Duodenal mucosa (tissue), 2 donors: ENCODE data around the gene UAP1L1.
A peak's percentile ranks its signal among the peaks of the same experiment; 100 is the strongest.
"Not testable (repeated sequence)": the region's sequence is repeated elsewhere in the genome, so short reads cannot be mapped to it uniquely, and the experiment has no call there.

ENCODE experiments used
- H3K27ac ChIP-seq: one replicate; pipeline ENCODE4 v1.7.0; 2013; ENCODE audit warnings: low read depth, low read length
- H3K27me3 ChIP-seq, 2 donors: one replicate each; pipeline ENCODE4 v1.7.0; 2013; ENCODE audit warnings: low read length in 2 of 2, control low read depth in 1 of 2; ENCODE audit not compliant: insufficient read depth in 2 of 2, control insufficient read depth in 1 of 2
- H3K36me3 ChIP-seq, 2 donors: one replicate each; pipeline ENCODE4 v1.7.0; 2013; ENCODE audit warnings: low read length in 2 of 2, control low read depth in 1 of 2; ENCODE audit not compliant: insufficient read depth in 2 of 2, control insufficient read depth in 1 of 2
- H3K4me1 ChIP-seq, 2 donors: one replicate each; pipeline ENCODE4 v1.7.0; 2013; ENCODE audit warnings: low read length in 2 of 2, control low read depth in 1 of 2; ENCODE audit not compliant: insufficient read depth in 2 of 2, control insufficient read depth in 1 of 2
- H3K4me3 ChIP-seq, 2 donors: one replicate each; pipeline ENCODE4 v1.7.0; 2013; ENCODE audit warnings: low read length in 2 of 2, low read depth in 1 of 2
- H3K9ac ChIP-seq, 2 donors: one replicate each; pipeline ENCODE4 v1.7.0; 2013; ENCODE audit warnings: low read length in 2 of 2, low read depth in 1 of 2
- H3K9me3 ChIP-seq, 2 donors: one replicate each; pipeline ENCODE4 v1.7.0; 2013; ENCODE audit warnings: low read length in 2 of 2, control low read depth in 1 of 2; ENCODE audit not compliant: control insufficient read depth in 1 of 2

Gene UAP1L1

DNA sequence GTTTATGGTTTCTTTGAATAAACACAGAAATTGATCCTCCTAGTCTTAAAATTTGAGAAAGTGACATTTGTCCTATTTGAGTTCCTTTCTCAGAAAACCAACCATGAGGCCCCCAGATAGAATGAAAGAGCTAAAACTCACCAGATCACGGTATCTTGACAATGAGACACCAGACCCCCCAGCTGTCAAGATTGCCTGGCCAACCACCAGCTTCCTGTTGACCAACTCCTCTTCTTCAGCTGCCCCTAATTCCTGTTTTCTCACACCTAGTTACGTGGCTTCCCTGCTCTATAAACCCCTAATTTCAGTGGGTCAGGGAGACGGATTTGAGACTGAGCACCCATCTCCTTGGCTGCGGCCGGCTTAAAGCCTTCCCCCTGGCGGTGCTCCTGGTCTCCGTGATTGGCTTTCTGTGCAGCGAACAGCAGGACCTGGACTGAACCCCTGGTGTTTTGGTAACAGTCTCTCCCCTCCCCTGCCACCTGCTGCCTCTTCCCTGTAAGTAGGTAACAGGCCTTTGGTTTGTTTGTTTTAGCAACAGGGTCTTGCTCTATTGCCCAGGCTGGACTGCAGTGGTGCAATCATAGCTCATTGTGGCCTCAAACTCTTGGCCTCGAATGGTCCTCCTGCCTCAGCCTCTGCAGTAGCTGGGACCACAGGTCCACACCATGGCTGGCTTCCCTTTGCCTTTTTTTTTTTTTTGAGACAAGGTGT lies 18.6 kb upstream of the UAP1L1 start:
- peaks cover 18 to 23% of the 10 kb centered on the region in 2 donors for H3K4me1 ChIP-seq

DNA sequence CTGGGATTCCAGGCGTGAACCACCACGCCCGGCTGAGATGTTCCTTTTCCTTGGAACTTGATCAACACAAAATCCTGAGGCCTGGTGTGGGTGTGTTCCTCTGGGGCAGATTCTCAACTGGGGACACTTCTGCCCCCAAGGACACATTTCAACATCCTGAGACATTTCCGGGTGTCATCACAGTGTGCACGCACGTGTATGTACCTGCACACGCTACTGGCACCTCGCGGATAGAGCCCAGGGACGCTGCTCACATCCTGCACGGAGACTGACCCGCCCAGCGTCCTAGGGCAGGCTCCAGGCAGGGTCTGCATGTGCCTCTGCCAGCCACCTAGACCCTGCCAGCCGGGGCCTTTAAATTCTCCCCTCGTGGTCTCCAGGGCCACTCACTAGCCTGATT lies 14.9 kb upstream of the UAP1L1 start:
- Histone ChIP-seq H3K27me3 (no peaks in the 10 kb centered on the region), H3K36me3 (peaks cover 0 to 5% of the 10 kb centered on the region in 2 donors), H3K4me1 (no peaks in the 10 kb centered on the region), H3K27ac (no peak overlapping the region), H3K9ac (no peak overlapping the region), H3K4me3 (no peak overlapping the region), H3K9me3 (no peaks in the 10 kb centered on the region)

More for the DNA sequence above, 18.6 kb upstream of the UAP1L1 start:
- Histone ChIP-seq H3K9me3 (no peaks in the 10 kb centered on the region), H3K9ac (no peak overlapping the region), H3K4me3 (no peak overlapping the region), H3K27me3 (no peaks in the 10 kb centered on the region), H3K36me3 (no peaks in the 10 kb centered on the region), H3K27ac (no peak overlapping the region)

DNA sequence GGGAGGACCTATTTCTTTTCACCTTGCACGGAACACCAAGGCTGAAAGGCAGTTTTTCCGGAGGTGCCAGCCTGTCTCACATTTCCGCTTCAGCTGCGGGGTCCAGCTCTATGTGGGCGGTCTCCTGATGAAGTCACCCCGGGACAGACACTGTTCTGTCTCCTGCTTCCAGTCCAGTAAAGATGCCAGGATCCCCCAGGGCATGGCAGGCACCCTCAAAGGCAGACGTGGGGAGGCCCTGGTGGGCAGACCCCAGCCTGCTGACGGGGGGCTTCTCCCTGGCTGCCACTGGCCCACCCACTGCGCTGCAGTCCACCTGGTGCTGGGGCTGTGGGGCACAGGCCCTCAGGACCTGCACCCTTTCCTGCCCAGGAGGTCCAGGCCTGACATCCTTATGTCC lies 14.5 kb upstream of the UAP1L1 start:
- not testable (repeated sequence) for H3K9me3 ChIP-seq, H3K27ac ChIP-seq, H3K36me3 ChIP-seq, H3K9ac ChIP-seq, H3K4me3 ChIP-seq, H3K4me1 ChIP-seq, H3K27me3 ChIP-seq

DNA sequence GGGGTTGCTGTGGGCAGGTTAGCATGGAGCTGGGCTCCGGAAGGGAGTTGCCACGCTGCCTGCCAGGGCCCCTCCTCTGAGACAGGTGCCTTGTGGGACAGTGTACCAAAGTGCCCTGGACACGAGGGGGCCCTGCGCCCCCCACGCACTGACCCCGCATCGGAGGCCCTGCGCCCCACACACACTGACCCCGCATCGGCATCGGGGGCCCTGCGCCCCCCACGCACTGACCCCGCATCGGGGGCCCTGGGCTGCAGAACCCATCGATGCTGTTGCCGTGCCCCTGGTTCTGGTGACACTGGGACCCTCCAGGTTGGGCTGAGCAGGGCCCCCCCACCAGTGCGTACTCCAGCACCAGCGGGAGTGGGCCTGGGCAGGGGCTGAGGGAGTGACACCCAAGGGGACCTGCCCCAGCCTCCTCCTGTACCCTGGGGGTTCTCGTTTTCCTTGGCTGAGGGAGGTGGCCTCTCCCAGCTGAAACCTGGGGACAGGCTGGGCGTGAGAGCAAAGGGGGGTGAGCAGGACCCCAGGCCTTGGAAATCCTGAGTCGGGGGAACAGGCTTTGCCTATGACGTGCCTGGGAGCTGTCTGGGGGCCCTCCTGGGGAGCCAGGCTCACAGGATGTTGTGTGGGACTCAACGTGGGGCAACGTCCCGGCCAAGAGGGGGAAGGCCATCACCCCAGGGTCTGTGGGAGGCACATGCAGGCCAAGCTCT lies 13.8 kb upstream of the UAP1L1 start:
- Histone ChIP-seq H3K27me3 (no peaks in the 10 kb centered on the region), H3K9ac (no peak overlapping the region), H3K27ac (no peak overlapping the region), H3K36me3 (peaks cover 0 to 5% of the 10 kb centered on the region in 2 donors), H3K4me1 (peaks cover 6 to 8% of the 10 kb centered on the region in 2 donors), H3K9me3 (no peaks in the 10 kb centered on the region), H3K4me3 (no peak overlapping the region)

DNA sequence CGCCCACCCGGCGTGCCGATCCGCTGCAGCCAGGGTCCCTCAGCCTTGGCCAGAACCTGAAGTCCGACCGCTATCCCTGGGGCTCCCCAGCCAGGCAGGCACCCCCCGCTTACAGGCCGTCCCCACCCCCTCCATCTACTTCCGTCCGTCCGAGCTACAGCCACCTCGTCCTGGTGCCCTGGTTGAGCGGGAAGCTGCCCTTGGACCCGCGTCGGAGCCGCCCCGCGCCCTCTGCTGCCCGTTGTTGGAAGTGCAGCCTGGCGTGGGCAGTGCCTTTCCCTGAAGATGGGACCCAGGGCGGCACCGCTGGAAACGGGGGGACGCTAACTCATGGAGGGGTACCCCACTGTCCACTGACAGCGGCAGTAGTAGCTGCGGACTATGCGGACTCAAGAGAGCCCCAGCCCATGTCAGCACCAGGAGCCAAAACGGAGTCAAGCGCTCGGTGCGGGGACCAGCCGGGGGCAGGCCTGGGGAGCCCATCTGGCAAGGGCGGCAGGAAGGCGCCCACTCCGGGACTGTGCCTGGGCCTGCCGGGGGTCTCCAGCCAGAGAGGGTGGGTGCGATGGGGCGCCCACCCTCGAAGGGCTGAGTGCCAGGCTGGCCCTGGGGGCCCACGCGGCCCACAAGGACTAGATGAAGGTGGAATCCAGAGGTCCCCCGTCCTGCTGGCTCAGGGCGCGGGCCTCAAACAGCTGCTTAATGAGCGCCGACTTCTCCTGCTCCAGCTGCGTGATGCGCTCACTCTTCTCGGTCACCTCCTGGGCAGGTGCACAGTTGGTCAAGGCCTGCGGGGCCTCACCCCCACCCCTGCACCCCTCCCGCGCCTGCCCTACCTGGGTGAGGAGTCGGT lies 13.1 kb upstream of the UAP1L1 start:
- Histone ChIP-seq H3K27ac (no peak overlapping the region), H3K4me1 (peaks cover 14 to 15% of the 10 kb centered on the region in 2 donors), H3K9me3 (no peaks in the 10 kb centered on the region), H3K27me3 (no peaks in the 10 kb centered on the region), H3K36me3 (peaks cover 0 to 5% of the 10 kb centered on the region in 2 donors), H3K4me3 (no peak overlapping the region), H3K9ac (no peak overlapping the region)

DNA sequence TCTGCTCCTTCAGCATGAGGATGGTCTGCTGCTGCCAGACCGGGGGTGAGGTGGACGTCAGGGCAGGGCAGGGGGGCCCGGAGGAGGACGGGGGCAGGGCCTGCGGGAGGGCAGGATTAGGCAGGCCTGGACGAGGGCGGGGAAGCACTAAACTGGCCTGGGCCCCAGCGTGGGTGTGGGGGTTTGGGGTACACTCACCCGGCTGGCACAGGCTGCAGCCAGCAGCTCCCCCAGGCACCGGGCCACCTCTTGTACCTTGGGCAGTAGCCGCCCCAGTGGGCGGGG lies 12.5 kb upstream of the UAP1L1 start:
- H3K36me3 ChIP-seq: peaks cover 0 to 5% of the 10 kb centered on the region in 2 donors
- peaks cover 17 to 20% of the 10 kb centered on the region in 2 donors for H3K4me1 ChIP-seq
- H3K27ac ChIP-seq: no peak overlapping the region
- no peaks in the 10 kb centered on the region for H3K9me3 ChIP-seq
- no peak overlapping the region for H3K4me3 ChIP-seq
- no peaks in the 10 kb centered on the region for H3K27me3 ChIP-seq
- no peak overlapping the region for H3K9ac ChIP-seq

DNA sequence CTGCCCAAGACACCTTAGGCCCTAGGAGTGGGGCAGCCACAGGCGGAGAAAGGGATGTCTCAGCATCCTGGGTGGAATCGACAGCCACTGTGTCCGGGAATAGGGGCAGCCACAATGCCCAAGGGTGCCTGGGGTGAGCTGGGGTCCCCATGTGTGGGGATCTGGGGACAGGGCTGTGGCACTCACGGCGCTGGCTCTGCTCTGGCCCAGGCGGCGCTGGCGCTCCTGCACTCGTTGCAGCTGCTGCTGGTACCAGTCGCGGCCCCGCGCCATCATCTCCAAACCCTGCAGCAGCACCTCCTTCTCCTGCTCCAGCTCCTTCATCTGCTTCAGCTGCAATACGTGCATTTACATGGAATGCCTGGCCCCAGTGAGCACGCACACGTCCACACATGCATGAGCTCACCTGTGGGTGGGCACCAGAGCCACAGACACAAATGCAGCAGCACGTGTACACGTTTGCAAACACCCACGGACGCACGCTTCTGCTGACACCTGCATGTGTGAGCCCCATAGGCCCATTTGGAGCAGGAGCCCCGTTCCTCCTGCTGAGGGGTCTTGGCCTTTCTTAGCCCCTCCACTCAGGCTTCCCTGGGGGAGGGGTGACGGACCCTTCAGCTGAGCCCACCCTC lies 11.9 kb upstream of the UAP1L1 start:
- peaks cover 17 to 20% of the 10 kb centered on the region in 2 donors for H3K4me1 ChIP-seq
- H3K4me3 ChIP-seq: no peak overlapping the region
- H3K9me3 ChIP-seq: no peaks in the 10 kb centered on the region
- H3K36me3 ChIP-seq: peaks cover 0 to 5% of the 10 kb centered on the region in 2 donors
- no peak overlapping the region for H3K9ac ChIP-seq
- H3K27me3 ChIP-seq: no peaks in the 10 kb centered on the region
- H3K27ac ChIP-seq: no peak overlapping the region

DNA sequence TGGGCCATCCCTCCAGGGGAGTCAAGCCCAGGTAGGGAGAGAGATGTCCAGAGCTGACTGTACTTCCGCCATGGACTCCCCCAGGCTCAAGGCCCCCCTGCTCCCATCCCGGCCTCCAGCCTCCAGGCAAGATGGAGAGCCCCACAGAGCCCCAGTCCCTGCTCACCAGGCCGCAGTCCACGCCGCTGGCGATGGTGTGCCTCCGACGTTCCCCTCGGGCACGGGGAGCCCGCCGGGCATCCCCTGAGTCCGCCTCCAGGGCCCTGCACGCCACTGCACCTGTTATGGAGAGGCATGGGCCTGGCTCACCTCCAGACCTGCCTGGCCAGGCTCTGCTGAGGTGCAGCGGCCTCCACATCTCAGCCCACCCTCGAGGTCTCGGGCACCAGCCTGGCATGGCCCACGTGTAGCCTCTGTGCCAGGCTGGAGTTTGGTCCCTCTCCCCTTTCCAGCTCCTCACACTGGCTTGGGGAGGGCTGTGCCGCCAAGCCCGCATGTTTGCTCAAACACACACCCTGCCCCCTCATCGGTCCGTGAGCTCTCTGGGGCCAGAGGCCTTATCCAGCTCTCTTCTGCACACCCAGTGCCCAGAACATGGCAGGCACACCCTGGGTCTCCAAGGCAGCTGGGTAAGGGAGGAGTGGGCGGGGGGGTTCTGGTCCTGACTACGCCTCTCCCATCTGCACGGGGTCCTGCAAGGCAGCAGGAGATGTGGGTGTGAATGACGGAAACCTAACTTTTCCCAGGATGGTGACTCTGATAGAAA lies 11.0 kb upstream of the UAP1L1 start:
- Histone ChIP-seq H3K4me3 (no peak overlapping the region), H3K36me3 (peaks cover 0 to 5% of the 10 kb centered on the region in 2 donors)

DNA sequence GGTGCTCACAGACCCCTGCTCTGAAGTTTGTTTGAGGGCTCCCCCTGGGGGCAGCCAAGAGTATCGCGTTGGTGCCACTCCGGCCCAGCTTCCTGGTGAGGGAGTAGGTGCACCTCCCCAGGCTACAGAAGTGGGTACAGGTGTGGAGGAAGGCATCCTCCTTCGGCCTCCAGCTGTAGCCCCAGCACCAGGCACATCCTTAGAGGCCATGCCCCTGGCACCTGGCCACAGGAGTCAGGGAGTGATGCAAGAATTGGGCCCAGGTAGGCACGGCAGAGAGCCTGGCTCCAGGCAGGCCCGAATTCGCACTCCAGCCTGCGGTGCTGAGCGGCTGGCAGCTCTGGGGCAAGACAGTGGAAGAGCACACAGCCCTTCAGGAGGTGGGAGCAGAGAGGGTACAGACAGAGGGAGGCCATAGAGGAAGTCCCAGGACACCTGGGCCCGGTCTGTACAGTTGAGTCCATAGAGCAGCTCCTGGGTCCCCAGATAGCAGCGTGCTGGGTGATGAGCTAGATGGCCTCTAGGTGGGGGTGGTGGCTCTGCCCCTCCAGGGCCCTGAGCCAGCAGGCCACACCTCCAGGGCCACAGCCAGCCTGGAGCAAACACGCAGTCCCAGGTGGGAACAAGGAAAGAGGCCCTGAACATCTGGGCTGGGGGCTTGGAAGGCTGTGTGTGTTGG lies 9.3 kb upstream of the UAP1L1 start:
- Histone ChIP-seq H3K36me3 (peaks cover 0 to 5% of the 10 kb centered on the region in 2 donors), H3K27me3 (no peaks in the 10 kb centered on the region), H3K9me3 (no peaks in the 10 kb centered on the region), H3K4me3 (no peak overlapping the region), H3K4me1 (peaks cover 24 to 28% of the 10 kb centered on the region in 2 donors), H3K9ac (peak overlapping the region; percentile 41 to 44), H3K27ac (no peak overlapping the region)

More for the DNA sequence above, 11.0 kb upstream of the UAP1L1 start:
- Histone ChIP-seq H3K27me3 (no peaks in the 10 kb centered on the region), H3K27ac (no peak overlapping the region), H3K9me3 (no peaks in the 10 kb centered on the region), H3K9ac (no peak overlapping the region), H3K4me1 (peaks cover 23 to 26% of the 10 kb centered on the region in 2 donors)
